ENCODE data around the gene ZNF687.
"Not testable (repeated sequence)": the region's sequence is repeated elsewhere in the genome, so short reads cannot be mapped to it uniquely, and the experiment has no call there.

The ZNF687 gene

GRCh38 chr1:151266315-151266714, 15.8 kb upstream of the ZNF687 start:
- TF ChIP-seq EZH2phosphoT487 (IDR thresholded peaks at IDR 0.05; ENCODE audit: low read depth) (no peak), CTCF (IDR thresholded peaks at IDR 0.05; ENCODE audit: low read depth, low read length) (no peak)
- H3K4me1 ChIP-seq (ENCODE audit: low read length): peaks cover 9% of the 10 kb centered on the region
- no peak overlapping the region for H2AFZ ChIP-seq (ENCODE audit: low read depth, low read length)
- peaks cover 56% of the 10 kb centered on the region for H3K36me3 ChIP-seq (replicated peaks; ENCODE audit: low read depth, low read length)
- no peaks in the 10 kb centered on the region for H3K9me3 ChIP-seq (ENCODE audit: insufficient read depth, low read length)
- H3K9ac ChIP-seq (ENCODE audit: low read length): no peak overlapping the region
- H4K20me1 ChIP-seq (ENCODE audit: insufficient read depth, low read length): no peaks in the 10 kb centered on the region
- H3K27ac ChIP-seq (ENCODE audit: low read length): no peak overlapping the region
- peaks cover 8% of the 10 kb centered on the region for H3K79me2 ChIP-seq (ENCODE audit: low read length)
- no peak overlapping the region for H3K4me3 ChIP-seq (ENCODE audit: low read length)
- H3K4me2 ChIP-seq (ENCODE audit: low read length): no peak overlapping the region
- H3K27me3 ChIP-seq (ENCODE audit: low read depth, low read length): no peaks in the 10 kb centered on the region

- Histone ChIP-seq H3K27ac (ENCODE audit: low read length) (no peak overlapping the region), H2AFZ (ENCODE audit: low read depth, low read length) (no peak overlapping the region), H3K9me3 (ENCODE audit: insufficient read depth, low read length) (no peaks in the 10 kb centered on the region), H3K4me3 (ENCODE audit: low read length) (no peak overlapping the region), H3K9ac (ENCODE audit: low read length) (no peak overlapping the region), H3K36me3 (replicated peaks; ENCODE audit: low read depth, low read length) (peaks cover 59% of the 10 kb centered on the region), H4K20me1 (ENCODE audit: insufficient read depth, low read length) (no peaks in the 10 kb centered on the region), H3K4me2 (ENCODE audit: low read length) (no peak overlapping the region), H3K79me2 (ENCODE audit: low read length) (peaks cover 4% of the 10 kb centered on the region), H3K27me3 (ENCODE audit: low read depth, low read length) (no peaks in the 10 kb centered on the region), H3K4me1 (ENCODE audit: low read length) (peaks cover 9% of the 10 kb centered on the region)
- TF ChIP-seq CTCF (IDR thresholded peaks at IDR 0.05; ENCODE audit: low read depth, low read length) (no peak), EZH2phosphoT487 (IDR thresholded peaks at IDR 0.05; ENCODE audit: low read depth) (no peak)
Observed at GRCh38 chr1:151266821-151267220, 15.3 kb upstream of the ZNF687 start.

GRCh38 chr1:151267760-151268159, 14.3 kb upstream of the ZNF687 start:
- Histone ChIP-seq H3K27ac (ENCODE audit: low read length) (no peak overlapping the region), H3K27me3 (ENCODE audit: low read depth, low read length) (no peaks in the 10 kb centered on the region), H3K4me1 (ENCODE audit: low read length) (peaks cover under 1% of the 10 kb centered on the region), H2AFZ (ENCODE audit: low read depth, low read length) (no peak overlapping the region), H3K79me2 (ENCODE audit: low read length) (no peaks in the 10 kb centered on the region; the same call in 1 of the 2 replicates), H3K9ac (ENCODE audit: low read length) (no peak overlapping the region), H3K9me3 (ENCODE audit: insufficient read depth, low read length) (no peaks in the 10 kb centered on the region), H3K4me3 (ENCODE audit: low read length) (no peak overlapping the region), H3K4me2 (ENCODE audit: low read length) (no peak overlapping the region), H3K36me3 (replicated peaks; ENCODE audit: low read depth, low read length) (peaks cover 50% of the 10 kb centered on the region), H4K20me1 (ENCODE audit: insufficient read depth, low read length) (no peaks in the 10 kb centered on the region)
- no peak for TF ChIP-seq EZH2phosphoT487 (IDR thresholded peaks at IDR 0.05; ENCODE audit: low read depth)
- TF ChIP-seq CTCF (IDR thresholded peaks at IDR 0.05; ENCODE audit: low read depth, low read length): no peak

- Histone ChIP-seq H3K36me3 (replicated peaks; ENCODE audit: low read depth, low read length) (peaks cover 17% of the 10 kb centered on the region), H3K9me3 (ENCODE audit: insufficient read depth, low read length) (no peaks in the 10 kb centered on the region), H3K4me2 (ENCODE audit: low read length) (no peak overlapping the region), H3K9ac (ENCODE audit: low read length) (no peak overlapping the region), H3K27ac (ENCODE audit: low read length) (no peak overlapping the region), H3K27me3 (ENCODE audit: low read depth, low read length) (no peaks in the 10 kb centered on the region), H2AFZ (ENCODE audit: low read depth, low read length) (no peak overlapping the region), H3K4me1 (ENCODE audit: low read length) (peaks cover 13% of the 10 kb centered on the region), H3K4me3 (ENCODE audit: low read length) (no peak overlapping the region), H4K20me1 (ENCODE audit: insufficient read depth, low read length) (no peaks in the 10 kb centered on the region), H3K79me2 (ENCODE audit: low read length) (no peaks in the 10 kb centered on the region)
- TF ChIP-seq EZH2phosphoT487 (IDR thresholded peaks at IDR 0.05; ENCODE audit: low read depth) (no peak), CTCF (IDR thresholded peaks at IDR 0.05; ENCODE audit: low read depth, low read length) (no peak)
Observed at GRCh38 chr1:151273924-151274466, 8.1 kb upstream of the ZNF687 start.

- Histone ChIP-seq H3K36me3 (replicated peaks; ENCODE audit: low read depth, low read length) (peaks cover 11% of the 10 kb centered on the region), H3K4me1 (ENCODE audit: low read length) (peaks cover 13% of the 10 kb centered on the region)
- not testable (repeated sequence) for H3K27ac ChIP-seq (ENCODE audit: low read length); H4K20me1 ChIP-seq (ENCODE audit: insufficient read depth, low read length); H3K9ac ChIP-seq (ENCODE audit: low read length); H3K4me2 ChIP-seq (ENCODE audit: low read length); H3K27me3 ChIP-seq (ENCODE audit: low read depth, low read length); H3K79me2 ChIP-seq (ENCODE audit: low read length); H3K4me3 ChIP-seq (ENCODE audit: low read length); H2AFZ ChIP-seq (ENCODE audit: low read depth, low read length); H3K9me3 ChIP-seq (ENCODE audit: insufficient read depth, low read length)
Observed at GRCh38 chr1:151275341-151275740, 6.8 kb upstream of the ZNF687 start.

All from OCI-LY3 (cell line).